Glomerular visceral epithelial cell (primary cell): ENCODE results near the gene OPTN.
A peak's percentile ranks its signal among the peaks of the same experiment; 100 is the strongest.
"Not testable (repeated sequence)": the region's sequence is repeated elsewhere in the genome, so short reads cannot be mapped to it uniquely, and the experiment has no call there.

Source experiments
- DNase-seq: peaks from one replicate; pipeline ENCODE4 v3.0.0-alpha.2; 2016; ENCODE audit errors: extremely low spot score

OPTN gene

GRCh38 chr10:13099666-13100348 lies at the start of gene OPTN:
Gene OPTN (plus strand): TSS chr10:13100163. CDS start chr10:13109123, 8,960 bp downstream.
- peak; percentile 89 for DNase-seq

GRCh38 chr10:13051126-13051694 lies 48.8 kb upstream of the OPTN start:
- DNase-seq, result no peak

- DNase-seq, result not testable (repeated sequence)
These were observed 46.8 kb upstream of the OPTN start for GRCh38 chr10:13053208-13053607.

GRCh38 chr10:13053794-13054462 lies 46.0 kb upstream of the OPTN start:
- DNase-seq, result no peak

- no peak for DNase-seq
These were observed 45.1 kb upstream of the OPTN start for GRCh38 chr10:13054844-13055243.

GRCh38 chr10:13056456-13057077 lies 43.4 kb upstream of the OPTN start:
- DNase-seq, result no peak

GRCh38 chr10:13062803-13063202 lies 37.2 kb upstream of the OPTN start:
- no peak for DNase-seq

GRCh38 chr10:13066527-13066926 lies 33.4 kb upstream of the OPTN start:
- no peak for DNase-seq

GRCh38 chr10:13067431-13067830 lies 32.5 kb upstream of the OPTN start:
- no peak for DNase-seq

GRCh38 chr10:13068071-13068470 lies 31.9 kb upstream of the OPTN start:
- DNase-seq, result no peak

GRCh38 chr10:13068484-13068883 lies 31.5 kb upstream of the OPTN start:
- no peak for DNase-seq

GRCh38 chr10:13072339-13072738 lies 27.6 kb upstream of the OPTN start:
- DNase-seq, result no peak

GRCh38 chr10:13074563-13075451 lies 25.2 kb upstream of the OPTN start:
- peak; percentile 67 for DNase-seq

GRCh38 chr10:13078912-13079775 lies 20.8 kb upstream of the OPTN start:
- DNase-seq, result no peak

- DNase-seq, result no peak
These were observed 20.2 kb upstream of the OPTN start for GRCh38 chr10:13079776-13080050.

GRCh38 chr10:13080643-13081042 lies 19.3 kb upstream of the OPTN start:
- no peak for DNase-seq

- DNase-seq, result not testable (repeated sequence)
These were observed 16.3 kb upstream of the OPTN start for GRCh38 chr10:13083700-13084099.

GRCh38 chr10:13086056-13086455 lies 13.9 kb upstream of the OPTN start:
- DNase-seq, result no peak

GRCh38 chr10:13087601-13087985 lies 12.4 kb upstream of the OPTN start:
- no peak for DNase-seq

- DNase-seq, result no peak
These were observed 11.9 kb upstream of the OPTN start for GRCh38 chr10:13087986-13088618.

- no peak for DNase-seq
These were observed 10.6 kb upstream of the OPTN start for GRCh38 chr10:13089345-13089744.
